Breast epithelium (tissue), 4 donors: ENCODE data around the gene ENTPD2. TPM values are rescaled to one million over a fixed set of nuclear protein-coding genes. Genes with fewer than 3 reads are reported as not detected.

Experiments
- DNase-seq, 2 donors: peaks; one replicate each; pipeline ENCODE4 v3.0.0-alpha.2; 2019; ENCODE audit warnings: low spot score in 2 of 2
- H3K27ac ChIP-seq, 2 donors: fragments of 200-600 bp; sonication (generic) in 1 of 2; one replicate each; pipeline ENCODE4 v1.5.1; 2016 to 2019; ENCODE audit warnings: mild to moderate bottlenecking in 1 of 2
- H3K27me3 ChIP-seq, 2 donors: fragments of 200-600 bp; sonication (generic) in 1 of 2; one replicate each; pipeline versions ENCODE4 v1.5.1 to v1.6.0; 2017 to 2019; ENCODE audit warnings: control low read depth in 1 of 2, mild to moderate bottlenecking in 1 of 2
- H3K36me3 ChIP-seq: fragments of 200-600 bp; one replicate; pipeline ENCODE4 v1.5.1; 2019
- H3K4me1 ChIP-seq, 2 donors: fragments of 200-600 bp; sonication (generic); one replicate each; pipeline ENCODE4 v1.5.1; 2016 to 2019; ENCODE audit warnings: control low read depth in 1 of 2
- H3K4me3 ChIP-seq, 3 donors: fragments of 200-600 bp; sonication (generic); 1 replicate in 2 of 3; 2 replicates in 1 of 3; pipeline ENCODE4 v1.5.1; 2016 to 2019; ENCODE audit warnings: mild to moderate bottlenecking in 3 of 3, moderate library complexity in 2 of 3
- H3K9me3 ChIP-seq, 2 donors: fragments of 200-600 bp; sonication (generic) in 1 of 2; one replicate each; pipeline ENCODE4 v1.5.1; 2016 to 2019; ENCODE audit warnings: control low read depth in 1 of 2
- POLR2A ChIP-seq: fragments of 450-650 bp; IDR thresholded peaks from one replicate; pipeline ENCODE4 v1.6.1; 2016; ENCODE audit warnings: antibody characterized with exemption, mild to moderate bottlenecking, moderate library complexity
- POLR2AphosphoS5 ChIP-seq, 3 donors: sonication (generic); formaldehyde crosslinking; IDR thresholded peaks; one replicate each; pipeline ENCODE4 v1.6.1; 2017; ENCODE audit warnings: antibody characterized with exemption in 3 of 3
- intact Hi-C: fragments of 100-400 bp; cut with DNase I; formaldehyde crosslinking; loops from one replicate; pipeline ENCODE4 v1.15.1; 2023; ENCODE audit warnings: low total_unique reads
- total RNA-seq, 3 donors: library from RNA; depleted of rRNA; stranded (reverse); fragments of >200 nt; gene quantifications; one replicate each; pipeline ENCODE4 v1.1.0, GENCODE V29; 2016
- TF ChIP-seq, protein P1 (sequence below), 3 donors: fragments of 450-650 bp; IDR thresholded peaks; one replicate each; pipeline ENCODE4 v1.5.1; 2016 to 2017; ENCODE audit warnings: antibody characterized with exemption in 3 of 3, mild to moderate bottlenecking in 3 of 3, moderate library complexity in 3 of 3

ENTPD2 gene
- total RNA-seq, 3 donors from 2014 or later, result 0.16 to 6.7 (median 3.6) TPM

DNA sequence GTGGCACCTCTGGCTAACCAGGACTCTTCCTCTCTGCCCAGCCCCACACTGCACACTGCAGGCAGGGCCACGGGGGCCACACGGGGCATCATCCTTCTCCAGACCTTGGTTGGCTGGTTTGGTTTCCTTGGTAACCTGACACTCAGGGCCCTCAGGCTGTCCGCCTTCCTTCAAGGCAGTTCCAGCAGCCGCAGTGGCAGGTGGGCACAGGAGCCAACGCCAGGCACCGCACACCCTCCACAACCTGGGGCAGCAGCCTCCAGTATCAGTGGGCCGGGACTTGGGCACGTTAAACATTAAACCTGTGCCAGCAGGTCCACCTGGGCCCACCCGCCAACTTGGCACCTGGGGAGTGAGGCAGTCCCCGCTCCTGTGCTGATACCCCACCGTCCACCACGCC is 9.8 kb downstream of the ENTPD2 start:
- H3K27me3 ChIP-seq, result peaks cover 5 to 17% of the 10 kb centered on the region in 2 donors
- H3K4me3 ChIP-seq, result peak overlapping the region; percentile 28 to 91 (median 64)
- H3K4me1 ChIP-seq, result peaks cover 10 to 12% of the 10 kb centered on the region in 2 donors
- no peaks in the 10 kb centered on the region for H3K9me3 ChIP-seq
- no peak for DNase-seq
- TF ChIP-seq POLR2AphosphoS5 (IDR thresholded peaks at IDR 0.05) (no peak), POLR2A (no peak)
- TF ChIP-seq, protein P1, sequence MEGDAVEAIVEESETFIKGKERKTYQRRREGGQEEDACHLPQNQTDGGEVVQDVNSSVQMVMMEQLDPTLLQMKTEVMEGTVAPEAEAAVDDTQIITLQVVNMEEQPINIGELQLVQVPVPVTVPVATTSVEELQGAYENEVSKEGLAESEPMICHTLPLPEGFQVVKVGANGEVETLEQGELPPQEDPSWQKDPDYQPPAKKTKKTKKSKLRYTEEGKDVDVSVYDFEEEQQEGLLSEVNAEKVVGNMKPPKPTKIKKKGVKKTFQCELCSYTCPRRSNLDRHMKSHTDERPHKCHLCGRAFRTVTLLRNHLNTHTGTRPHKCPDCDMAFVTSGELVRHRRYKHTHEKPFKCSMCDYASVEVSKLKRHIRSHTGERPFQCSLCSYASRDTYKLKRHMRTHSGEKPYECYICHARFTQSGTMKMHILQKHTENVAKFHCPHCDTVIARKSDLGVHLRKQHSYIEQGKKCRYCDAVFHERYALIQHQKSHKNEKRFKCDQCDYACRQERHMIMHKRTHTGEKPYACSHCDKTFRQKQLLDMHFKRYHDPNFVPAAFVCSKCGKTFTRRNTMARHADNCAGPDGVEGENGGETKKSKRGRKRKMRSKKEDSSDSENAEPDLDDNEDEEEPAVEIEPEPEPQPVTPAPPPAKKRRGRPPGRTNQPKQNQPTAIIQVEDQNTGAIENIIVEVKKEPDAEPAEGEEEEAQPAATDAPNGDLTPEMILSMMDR (IDR thresholded peaks at IDR 0.05), result no peak
- peak overlapping the region in 1 of 2 donors; percentile 66 for H3K27ac ChIP-seq
- intact Hi-C loops, result no loop called here
- no peaks in the 10 kb centered on the region for H3K36me3 ChIP-seq

GRCh38 chr9:137042751-137043727 is 10.8 kb downstream of the ENTPD2 start:
- Histone ChIP-seq H3K4me3 (peak overlapping the region; percentile 15 to 91 (median 28)), H3K4me1 (peaks cover 10 to 12% of the 10 kb centered on the region in 2 donors), H3K9me3 (no peaks in the 10 kb centered on the region), H3K36me3 (no peaks in the 10 kb centered on the region), H3K27me3 (peaks cover 0 to 11% of the 10 kb centered on the region in 2 donors), H3K27ac (peak overlapping the region in 1 of 2 donors; percentile 66)
- intact Hi-C loops, result no loop called here
- TF ChIP-seq POLR2A, result no peak
- no peak for TF ChIP-seq POLR2AphosphoS5 (IDR thresholded peaks at IDR 0.05)
- TF ChIP-seq, protein P1 (IDR thresholded peaks at IDR 0.05), result no peak
- no peak for DNase-seq

DNA sequence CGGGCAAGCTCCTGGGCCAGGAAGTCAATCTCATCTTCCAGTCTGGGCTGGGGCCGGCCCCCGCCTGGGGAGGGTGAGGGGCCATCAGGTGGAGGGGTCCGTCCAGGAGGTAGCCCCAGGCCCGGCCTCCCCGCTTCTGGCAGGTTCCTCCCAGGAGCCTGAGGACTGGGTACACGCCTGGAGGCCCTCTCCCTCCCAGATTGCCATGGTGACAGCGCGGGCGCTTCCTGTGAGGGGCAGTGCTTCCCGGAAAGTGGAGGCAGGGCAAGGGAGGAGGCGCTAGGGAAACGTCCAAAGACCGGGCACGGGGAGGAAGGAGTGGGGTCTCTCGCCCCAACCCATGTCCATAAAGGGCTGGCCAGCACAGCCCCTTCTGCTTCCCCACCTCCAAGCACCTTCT is 12.7 kb downstream of the ENTPD2 start:
- no peaks in the 10 kb centered on the region for H3K36me3 ChIP-seq
- intact Hi-C loops, result no loop called here
- peak overlapping the region in 2 of 3 donors; percentile 17 to 41 for H3K4me3 ChIP-seq
- DNase-seq, result no peak
- H3K27me3 ChIP-seq, result no peaks in the 10 kb centered on the region
- no peaks in the 10 kb centered on the region for H3K9me3 ChIP-seq
- no peak overlapping the region for H3K27ac ChIP-seq
- H3K4me1 ChIP-seq, result peaks cover 9 to 12% of the 10 kb centered on the region in 2 donors
- TF ChIP-seq, protein P1 (IDR thresholded peaks at IDR 0.05), result no peak
- no peak for TF ChIP-seq POLR2AphosphoS5 (IDR thresholded peaks at IDR 0.05)
- no peak for TF ChIP-seq POLR2A

- TF ChIP-seq POLR2AphosphoS5 (IDR thresholded peaks at IDR 0.05) (no peak), POLR2A (no peak)
- TF ChIP-seq, protein P1 (IDR thresholded peaks at IDR 0.05), result no peak
- intact Hi-C loops, result no loop called here
- H3K36me3 ChIP-seq, result no peaks in the 10 kb centered on the region
- peak overlapping the region in 2 of 3 donors; percentile 13 to 17 for H3K4me3 ChIP-seq
- H3K9me3 ChIP-seq, result no peaks in the 10 kb centered on the region
- H3K27ac ChIP-seq, result no peak overlapping the region
- peaks cover 5 to 12% of the 10 kb centered on the region in 2 donors for H3K4me1 ChIP-seq
- no peak for DNase-seq
- H3K27me3 ChIP-seq, result no peaks in the 10 kb centered on the region
Observed at GRCh38 chr9:137040568-137040967, 13.3 kb downstream of the ENTPD2 start.
